VCaP (cell line): ENCODE measurements around the gene CORIN.

ENCODE experiments used
- H3K27ac ChIP-seq: fragments of 450-650 bp; 2 replicates; pipeline ENCODE4 v1.5.1; 2017
- TF ChIP-seq, protein P1 (sequence below): fragments of 450-650 bp; conservative IDR thresholded peaks from 2 replicates; pipeline ENCODE4 v1.5.1; 2017; ENCODE audit warnings: mild to moderate bottlenecking, moderate library complexity

CORIN gene

DNA sequence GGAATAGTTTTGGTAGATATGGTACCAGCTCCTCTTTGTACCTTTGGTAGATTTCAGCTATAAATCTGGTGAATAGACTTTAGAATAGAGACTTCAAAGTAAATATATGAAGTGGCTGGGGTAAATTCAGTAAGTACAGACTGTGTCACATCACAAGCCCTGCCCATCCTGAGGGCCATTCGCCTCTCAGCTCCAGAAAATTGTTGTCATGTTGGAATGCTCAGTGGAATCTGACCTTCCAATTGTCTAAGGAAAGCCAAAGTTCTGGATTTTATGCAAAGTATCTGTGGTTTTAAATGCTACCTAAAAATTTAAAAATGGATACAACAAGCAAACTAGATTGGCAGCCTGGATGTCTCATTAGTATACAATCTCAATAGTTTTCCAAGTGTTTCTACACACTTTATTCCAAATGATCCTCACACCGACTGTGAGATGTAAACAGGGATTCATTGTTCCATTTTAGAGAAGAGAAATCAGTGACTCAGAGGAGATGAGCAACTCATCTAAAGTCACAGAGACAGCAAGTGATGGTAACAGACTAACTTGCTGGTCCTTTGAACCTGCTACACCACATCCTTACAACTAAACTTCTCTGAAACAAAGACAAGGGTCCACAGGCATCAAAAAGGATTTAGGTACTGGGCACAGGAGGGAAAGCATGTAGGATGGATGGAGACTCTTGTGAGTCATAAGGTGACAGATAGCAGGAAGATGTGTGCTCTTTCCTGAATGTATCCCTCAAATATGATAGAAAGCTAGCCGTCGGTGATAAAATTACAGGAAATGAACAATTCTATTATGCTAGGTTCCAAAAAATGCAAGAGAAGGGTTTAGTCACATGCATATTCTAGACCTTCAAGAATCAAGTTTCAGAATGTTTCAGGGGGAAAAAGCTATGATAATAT lies 225.5 kb downstream of the CORIN start:
- TF ChIP-seq, protein P1, sequence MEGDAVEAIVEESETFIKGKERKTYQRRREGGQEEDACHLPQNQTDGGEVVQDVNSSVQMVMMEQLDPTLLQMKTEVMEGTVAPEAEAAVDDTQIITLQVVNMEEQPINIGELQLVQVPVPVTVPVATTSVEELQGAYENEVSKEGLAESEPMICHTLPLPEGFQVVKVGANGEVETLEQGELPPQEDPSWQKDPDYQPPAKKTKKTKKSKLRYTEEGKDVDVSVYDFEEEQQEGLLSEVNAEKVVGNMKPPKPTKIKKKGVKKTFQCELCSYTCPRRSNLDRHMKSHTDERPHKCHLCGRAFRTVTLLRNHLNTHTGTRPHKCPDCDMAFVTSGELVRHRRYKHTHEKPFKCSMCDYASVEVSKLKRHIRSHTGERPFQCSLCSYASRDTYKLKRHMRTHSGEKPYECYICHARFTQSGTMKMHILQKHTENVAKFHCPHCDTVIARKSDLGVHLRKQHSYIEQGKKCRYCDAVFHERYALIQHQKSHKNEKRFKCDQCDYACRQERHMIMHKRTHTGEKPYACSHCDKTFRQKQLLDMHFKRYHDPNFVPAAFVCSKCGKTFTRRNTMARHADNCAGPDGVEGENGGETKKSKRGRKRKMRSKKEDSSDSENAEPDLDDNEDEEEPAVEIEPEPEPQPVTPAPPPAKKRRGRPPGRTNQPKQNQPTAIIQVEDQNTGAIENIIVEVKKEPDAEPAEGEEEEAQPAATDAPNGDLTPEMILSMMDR = no peak
- no peak overlapping the region for H3K27ac ChIP-seq

DNA sequence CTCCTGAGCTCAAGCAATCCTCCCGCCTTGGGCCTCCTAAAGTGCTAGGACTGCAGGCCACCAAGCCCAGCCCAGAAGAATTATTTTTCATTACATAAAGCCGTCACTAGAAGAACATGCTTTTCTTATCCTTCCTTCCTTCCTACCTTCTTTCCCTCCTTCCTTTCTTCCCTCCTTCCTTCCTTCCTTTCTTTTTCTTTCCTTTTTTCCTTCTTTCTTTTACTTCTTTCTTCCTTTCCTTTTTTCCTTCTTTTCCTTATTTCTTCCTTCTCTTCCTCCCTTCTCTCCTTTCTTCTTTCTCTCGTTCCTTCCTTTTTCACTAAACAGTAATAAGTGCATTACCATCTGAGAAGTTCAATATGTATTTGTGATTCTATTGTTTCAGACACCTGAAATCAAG lies 231.4 kb downstream of the CORIN start:
- TF ChIP-seq, protein P1 = no peak
- H3K27ac ChIP-seq = no peak overlapping the region

DNA sequence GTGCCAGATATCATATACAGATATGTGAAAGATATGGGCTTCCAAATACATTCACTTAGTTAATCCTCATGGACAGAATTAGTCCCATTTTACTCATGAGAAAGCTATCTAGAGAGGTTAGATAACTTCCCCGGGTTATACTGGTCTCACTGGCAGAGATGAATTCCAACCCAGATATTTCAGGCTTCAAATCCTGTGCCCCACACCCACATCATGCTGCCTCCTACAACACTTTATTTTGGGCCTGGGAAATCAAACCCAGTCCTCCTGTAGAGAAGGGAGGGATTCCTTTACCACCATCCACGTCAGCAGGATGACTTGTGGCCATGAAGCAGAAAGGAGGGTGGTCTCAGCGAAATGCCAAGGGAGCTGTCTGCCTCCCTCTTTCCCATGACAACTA lies 239.0 kb downstream of the CORIN start:
- no peak overlapping the region for H3K27ac ChIP-seq

DNA sequence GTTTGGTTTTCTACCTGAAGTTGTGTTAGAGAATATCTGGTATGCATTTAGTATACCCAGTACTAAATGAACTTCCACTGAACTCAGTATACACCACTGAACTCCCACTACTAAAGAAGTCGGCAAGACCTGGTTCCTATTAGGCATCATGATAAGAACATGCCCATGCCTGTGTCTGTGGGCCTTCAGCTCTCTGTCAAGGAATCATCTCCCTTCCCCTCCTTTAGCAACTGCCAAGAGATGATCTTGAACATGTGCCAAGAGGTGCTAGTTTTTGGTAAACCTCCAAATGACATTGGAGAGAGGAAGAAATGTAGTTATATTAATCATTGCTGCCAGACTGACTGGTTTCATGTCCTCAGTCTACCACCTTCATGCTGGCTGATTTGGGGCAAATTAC lies 239.5 kb downstream of the CORIN start:
- TF ChIP-seq, protein P1 = no peak
- no peak overlapping the region for H3K27ac ChIP-seq

More for the DNA sequence above, 239.0 kb downstream of the CORIN start:
- TF ChIP-seq, protein P1 = no peak

DNA sequence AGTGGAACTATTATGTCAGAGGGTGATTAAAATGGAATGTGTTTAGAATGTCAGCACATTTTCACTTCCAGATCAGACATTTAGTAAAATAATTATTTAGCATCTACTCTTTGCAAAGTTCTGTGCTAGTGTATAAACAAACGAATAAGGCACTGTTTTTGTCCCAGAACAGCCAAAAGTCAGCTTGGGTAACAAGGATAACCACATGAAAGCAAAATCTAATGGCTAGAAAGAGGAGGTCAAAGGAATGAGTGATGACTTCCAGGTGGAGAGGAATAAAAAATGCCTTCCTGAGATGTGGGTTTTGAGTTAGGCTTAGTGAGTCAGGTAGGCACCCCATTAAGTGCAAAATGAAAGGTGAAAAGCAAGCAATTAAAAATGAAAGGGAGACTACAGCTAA lies 240.2 kb downstream of the CORIN start:
- TF ChIP-seq, protein P1 = no peak
- H3K27ac ChIP-seq = no peak overlapping the region

DNA sequence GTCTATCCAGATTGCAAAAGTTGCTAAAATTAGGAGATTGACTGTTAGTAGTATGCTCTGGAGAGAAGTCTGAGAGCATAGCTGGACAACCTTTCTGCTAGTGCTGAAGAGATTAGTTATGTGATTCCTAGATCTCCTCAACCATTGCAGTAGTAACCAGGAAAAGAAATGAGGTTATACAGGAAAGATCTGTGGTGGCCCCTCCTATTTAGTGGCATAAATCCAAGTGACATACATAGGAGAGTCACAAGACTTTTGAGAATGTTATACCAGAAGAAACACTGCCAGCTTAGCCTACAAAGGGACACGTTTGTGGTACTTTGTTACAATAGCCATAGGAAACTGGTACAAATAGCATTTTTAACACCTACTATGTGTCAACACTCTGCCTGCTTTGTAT lies 247.5 kb downstream of the CORIN start:
- H3K27ac ChIP-seq = no peak overlapping the region
- TF ChIP-seq, protein P1 = no peak

DNA sequence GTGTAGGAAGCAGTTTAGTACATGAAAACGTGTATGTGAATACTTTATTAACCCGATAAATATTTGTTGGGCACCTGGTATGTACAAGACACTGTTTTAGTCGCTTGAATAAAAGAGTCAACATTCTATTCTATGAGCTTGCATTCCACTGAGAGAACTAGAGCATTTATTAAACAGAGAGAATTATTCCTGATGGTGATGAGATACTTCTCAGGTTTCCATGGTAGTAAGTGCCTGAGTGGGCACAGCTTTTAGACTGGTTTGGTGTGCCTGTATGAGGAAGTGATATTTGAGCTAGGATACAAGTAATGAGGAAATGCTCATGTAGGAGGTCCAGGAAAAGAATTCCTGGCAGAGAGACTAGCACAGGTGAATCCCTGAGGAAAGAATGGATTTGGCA lies 258.6 kb downstream of the CORIN start:
- H3K27ac ChIP-seq = no peak overlapping the region
- TF ChIP-seq, protein P1 = no peak
